ENCODE data around the gene RNF41. TPM values are rescaled to one million over a fixed set of nuclear protein-coding genes. Genes with fewer than 3 reads are reported as not detected.
"Not testable (repeated sequence)": the region's sequence is repeated elsewhere in the genome, so short reads cannot be mapped to it uniquely, and the experiment has no call there.

Gene RNF41
- total RNA-seq, 2 donors from 2014 or later: 35.5 to 37.4 TPM

- peak; percentile 49 for ATAC-seq
- DNase-seq: peak in 2 of 3 donors; percentile 21 to 24
- Mint-ChIP-seq H3K27me3 (no peaks in the 10 kb centered on the region), H3K4me1 (peaks cover 46% of the 10 kb centered on the region), H3K4me3 (peak overlapping the region; percentile 100), H3K36me3 (ENCODE audit: low read depth) (peaks cover 11% of the 10 kb centered on the region), H3K27ac (peak overlapping the region; percentile 99)
- no peaks in the 10 kb centered on the region for H3K9me3 ChIP-seq (ENCODE audit: control insufficient read depth, low read length, poor library complexity, severe bottlenecking)
Observed at GRCh38 chr12:56157201-56158028, 64.3 kb downstream of the RNF41 start.

GRCh38 chr12:56156464-56157200 lies 65.1 kb downstream of the RNF41 start:
- peak overlapping the region; percentile 99 for H3K27ac Mint-ChIP-seq
- ATAC-seq; H3K9me3 ChIP-seq (ENCODE audit: control insufficient read depth, low read length, poor library complexity, severe bottlenecking); DNase-seq; H3K27me3 Mint-ChIP-seq: not testable (repeated sequence)
- peaks cover 11% of the 10 kb centered on the region for H3K36me3 Mint-ChIP-seq (ENCODE audit: low read depth)
- H3K4me3 Mint-ChIP-seq: peak overlapping the region; percentile 100
- H3K4me1 Mint-ChIP-seq: peaks cover 48% of the 10 kb centered on the region

- no peaks in the 10 kb centered on the region for H3K9me3 ChIP-seq (ENCODE audit: control insufficient read depth, low read length, poor library complexity, severe bottlenecking)
- Mint-ChIP-seq H3K27ac (peak overlapping the region; percentile 93), H3K27me3 (no peaks in the 10 kb centered on the region), H3K36me3 (ENCODE audit: low read depth) (peaks cover 9% of the 10 kb centered on the region), H3K4me1 (peaks cover 47% of the 10 kb centered on the region), H3K4me3 (no peak overlapping the region)
- no peak for ATAC-seq
- DNase-seq: no peak
Observed at GRCh38 chr12:56155256-56155845, 66.4 kb downstream of the RNF41 start.

GRCh38 chr12:56154818-56155217 lies 66.9 kb downstream of the RNF41 start:
- Mint-ChIP-seq H3K27ac (peak overlapping the region; percentile 93), H3K4me3 (no peak overlapping the region), H3K36me3 (ENCODE audit: low read depth) (peaks cover 9% of the 10 kb centered on the region), H3K4me1 (peaks cover 44% of the 10 kb centered on the region), H3K27me3 (no peaks in the 10 kb centered on the region)
- ATAC-seq (no peak), DNase-seq (no peak)
- no peaks in the 10 kb centered on the region for H3K9me3 ChIP-seq (ENCODE audit: control insufficient read depth, low read length, poor library complexity, severe bottlenecking)

DNA sequence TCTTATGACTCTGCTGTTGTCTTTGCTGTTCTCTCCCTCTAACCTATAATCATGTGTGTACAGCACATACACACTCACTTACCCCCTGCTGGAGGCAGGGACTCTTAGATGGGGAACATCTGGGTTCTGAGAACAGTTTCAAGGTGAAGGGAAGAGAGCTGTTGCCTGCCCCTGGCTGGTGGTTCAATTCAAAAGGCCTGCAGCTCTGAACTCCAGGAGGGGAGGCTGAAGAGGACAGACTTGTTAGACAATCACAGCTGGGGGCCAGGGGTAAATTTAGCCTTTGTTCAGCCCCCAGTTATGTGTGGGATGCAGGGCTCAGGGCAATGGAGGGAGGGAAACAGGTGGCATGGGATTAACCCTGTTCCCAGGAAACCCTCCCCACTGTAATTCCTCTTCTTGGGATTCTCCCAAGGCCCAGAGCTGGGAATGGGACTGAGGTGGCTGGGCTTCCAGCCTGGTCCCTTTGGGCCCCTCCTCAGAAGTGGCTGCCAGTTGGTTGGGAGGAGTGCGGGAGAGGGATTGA lies 67.4 kb downstream of the RNF41 start:
- Mint-ChIP-seq H3K27ac (peak overlapping the region; percentile 93), H3K4me1 (peaks cover 41% of the 10 kb centered on the region), H3K36me3 (ENCODE audit: low read depth) (peaks cover 9% of the 10 kb centered on the region), H3K27me3 (no peaks in the 10 kb centered on the region), H3K4me3 (no peak overlapping the region)
- DNase-seq (no peak), ATAC-seq (no peak)
- H3K9me3 ChIP-seq (ENCODE audit: control insufficient read depth, low read length, poor library complexity, severe bottlenecking): no peaks in the 10 kb centered on the region

DNA sequence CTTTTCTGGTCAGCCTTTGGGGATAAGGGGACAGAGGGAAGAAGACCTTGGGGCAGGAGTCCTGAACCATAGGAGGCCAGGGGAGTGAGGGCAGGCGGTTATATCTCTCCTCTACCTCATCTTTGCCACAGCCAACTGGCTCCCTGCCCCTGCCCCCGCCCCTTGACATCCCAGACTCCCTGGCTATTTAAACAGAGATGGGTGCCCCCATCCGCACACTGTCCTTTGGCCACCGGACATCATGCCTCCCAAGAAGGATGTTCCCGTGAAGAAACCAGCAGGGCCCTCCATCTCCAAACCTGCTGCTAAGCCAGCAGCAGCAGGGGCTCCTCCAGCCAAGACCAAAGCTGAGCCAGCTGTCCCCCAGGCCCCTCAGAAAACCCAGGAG lies 68.0 kb downstream of the RNF41 start:
- H3K27ac Mint-ChIP-seq: peak overlapping the region; percentile 93
- DNase-seq (no peak), ATAC-seq (no peak)
- peaks cover 4% of the 10 kb centered on the region for H3K36me3 Mint-ChIP-seq (ENCODE audit: low read depth)
- no peaks in the 10 kb centered on the region for H3K27me3 Mint-ChIP-seq
- no peaks in the 10 kb centered on the region for H3K9me3 ChIP-seq (ENCODE audit: control insufficient read depth, low read length, poor library complexity, severe bottlenecking)
- peaks cover 34% of the 10 kb centered on the region for H3K4me1 Mint-ChIP-seq
- H3K4me3 Mint-ChIP-seq: peak overlapping the region; percentile 56

GRCh38 chr12:56152756-56153677 lies 68.7 kb downstream of the RNF41 start:
- no peak for ATAC-seq
- no peaks in the 10 kb centered on the region for H3K36me3 Mint-ChIP-seq (ENCODE audit: low read depth)
- H3K4me3 Mint-ChIP-seq: peak overlapping the region; percentile 91

More at GRCh38 chr12:56152756-56153677, 68.7 kb downstream of the RNF41 start:
- Mint-ChIP-seq H3K4me1 (peaks cover 30% of the 10 kb centered on the region), H3K27me3 (no peaks in the 10 kb centered on the region), H3K27ac (peak overlapping the region; percentile 93)
- no peak for DNase-seq
- H3K9me3 ChIP-seq (ENCODE audit: control insufficient read depth, low read length, poor library complexity, severe bottlenecking): no peaks in the 10 kb centered on the region

Other genes with a start within 250 kb of the RNF41 start
- gene RAB5B, start 247.8 kb downstream of the RNF41 start, total RNA-seq: 10 to 100 TPM; 56.4 to 57.0 TPM
- 1 to 10 TPM; 1.5 to 2.2 TPM for gene SUOX, start 224.6 kb downstream of the RNF41 start, total RNA-seq
- 1 to 10 TPM; 3.9 to 9.4 TPM for gene IKZF4, start 200.9 kb downstream of the RNF41 start, total RNA-seq
- gene RPS26, start 180.0 kb downstream of the RNF41 start, total RNA-seq: 10 to 100 TPM; 46.9 to 72.3 TPM
- gene ERBB3, start 141.8 kb downstream of the RNF41 start, total RNA-seq: under 1 TPM; 0.60 to 0.80 TPM
- gene PA2G4, start 117.4 kb downstream of the RNF41 start, total RNA-seq: 10 to 100 TPM; 62.0 to 76.2 TPM
- gene RPL41, start 105.3 kb downstream of the RNF41 start, total RNA-seq: 1,000 to 10,000 TPM; 5,484 to 5,668 TPM
- gene ZC3H10, start 103.7 kb downstream of the RNF41 start, total RNA-seq: 1 to 10 TPM; 6.8 to 8.7 TPM
- gene ESYT1, start 93.7 kb downstream of the RNF41 start, total RNA-seq: 100 to 1,000 TPM; 178 to 211 TPM
- gene MYL6B, start 69.3 kb downstream of the RNF41 start, total RNA-seq: 1 to 10 TPM; 5.4 to 9.0 TPM
- gene MYL6, start 63.6 kb downstream of the RNF41 start, total RNA-seq: 100 to 1,000 TPM; 741 to 784 TPM
- 100 to 1,000 TPM; 130 to 138 TPM for gene SMARCC2, start 32.4 kb downstream of the RNF41 start, total RNA-seq
- gene NABP2, start 2.4 kb upstream of the RNF41 start, total RNA-seq: 10 to 100 TPM; 12.5 to 19.4 TPM
- gene SLC39A5, start 8.1 kb upstream of the RNF41 start, total RNA-seq: not detected
- 10 to 100 TPM; 30.8 to 33.4 TPM for gene ANKRD52, start 36.5 kb upstream of the RNF41 start, total RNA-seq
- gene COQ10A, start 45.0 kb upstream of the RNF41 start, total RNA-seq: 10 to 100 TPM; 28.7 to 34.4 TPM
- gene CS, start 78.4 kb upstream of the RNF41 start, total RNA-seq: 100 to 1,000 TPM; 189 to 197 TPM
- 10 to 100 TPM; 47.4 to 53.4 TPM for gene CNPY2, start 94.1 kb upstream of the RNF41 start, total RNA-seq
- gene PAN2, start 112.1 kb upstream of the RNF41 start, total RNA-seq: 100 to 1,000 TPM in 1 of 2 donors, 10 to 100 TPM in 1; 81.1 to 108 TPM
- 10 to 100 TPM; 44.9 to 49.8 TPM for gene IL23A, start 117.0 kb upstream of the RNF41 start, total RNA-seq
- gene STAT2, start 138.2 kb upstream of the RNF41 start, total RNA-seq: 100 to 1,000 TPM; 116 to 145 TPM
- not detected for gene APOF, start 140.9 kb upstream of the RNF41 start, total RNA-seq
- gene TIMELESS, start 227.5 kb upstream of the RNF41 start, total RNA-seq: 1 to 10 TPM; 5.0 to 5.1 TPM
- gene MIP, start 232.7 kb upstream of the RNF41 start, total RNA-seq: not detected
- gene SPRYD4, start 246.7 kb upstream of the RNF41 start, total RNA-seq: 1 to 10 TPM; 5.8 to 6.4 TPM

Data from T-helper 17 cell (primary cell).